Fibroblast of skin of back (primary cell): ENCODE results near the gene ZBTB18. TPM values are rescaled to one million over a fixed set of nuclear protein-coding genes. Genes with fewer than 3 reads are reported as not detected.

Experiments used
- DNase-seq: peaks from one replicate; pipeline ENCODE4 v3.0.0-alpha.2; 2013
- polyA plus RNA-seq, 2 experiments: library from polyadenylated mRNA; unstranded; fragments of 120-200 nt; gene quantifications; one replicate each; pipeline ENCODE4 v1.2.1, GENCODE V29; 2013; ENCODE audit not compliant: insufficient read length in 2 of 2

Gene ZBTB18
- 14.5 TPM for polyA plus RNA-seq (2013, experiment 1 of 2; ENCODE audit: insufficient read length)
- 17.1 TPM for polyA plus RNA-seq (2013, experiment 2 of 2; ENCODE audit: insufficient read length)

- DNase-seq: peak; percentile 67
Measured at GRCh38 chr1:244050835-244051444, at the start of gene ZBTB18. Gene ZBTB18 (plus strand): TSS chr1:244051283. CDS start chr1:244051432, 149 bp downstream.

DNA sequence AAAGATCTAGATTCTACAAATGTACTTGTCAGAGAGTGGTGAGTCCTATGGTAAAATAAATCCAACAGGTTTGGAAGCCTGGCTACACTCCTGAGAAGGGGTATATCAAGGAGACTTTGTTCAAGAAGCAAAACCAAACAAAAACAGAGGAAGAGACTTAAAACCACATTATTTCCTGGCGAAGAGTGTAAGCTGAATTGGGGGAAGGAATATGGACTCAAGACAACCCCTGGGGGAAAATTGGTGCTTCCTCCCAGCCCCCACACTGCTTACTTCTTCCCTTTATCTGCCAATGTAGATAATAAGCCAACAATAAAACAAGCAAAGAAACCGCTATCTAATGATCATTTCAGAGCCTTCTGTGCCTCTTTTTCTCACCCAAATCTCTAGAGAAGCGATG is 48.4 kb upstream of the ZBTB18 start:
- DNase-seq: no peak

- DNase-seq: no peak
Measured at GRCh38 chr1:244005455-244005854, 45.6 kb upstream of the ZBTB18 start.

DNA sequence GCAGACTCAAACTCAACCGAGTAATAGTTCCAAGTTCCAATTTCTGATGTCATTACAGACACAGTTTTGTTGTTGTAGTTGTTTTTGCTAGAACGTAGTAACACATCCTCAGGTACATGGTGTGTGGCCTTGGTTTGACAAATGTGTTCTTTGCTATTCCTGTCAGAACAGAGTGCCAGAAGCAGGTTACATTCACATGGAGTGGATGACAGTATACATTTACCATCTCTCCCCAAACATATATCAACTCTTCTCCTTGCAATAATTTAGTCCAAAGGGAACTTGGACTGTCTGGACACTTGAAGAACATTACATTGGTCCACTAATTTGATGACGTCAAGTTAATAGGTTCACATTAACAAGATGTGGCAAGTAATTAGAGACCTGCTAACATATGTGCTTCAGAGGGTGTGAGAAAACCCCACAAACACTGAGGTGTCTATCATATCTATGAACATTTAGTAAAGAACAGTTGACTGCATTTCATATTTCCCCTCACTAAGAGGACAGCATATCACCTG is 44.6 kb upstream of the ZBTB18 start:
- DNase-seq: no peak

- no peak for DNase-seq
Measured at GRCh38 chr1:244006961-244007360, 44.1 kb upstream of the ZBTB18 start.

GRCh38 chr1:244010191-244010590 is 40.9 kb upstream of the ZBTB18 start:
- DNase-seq: no peak

DNA sequence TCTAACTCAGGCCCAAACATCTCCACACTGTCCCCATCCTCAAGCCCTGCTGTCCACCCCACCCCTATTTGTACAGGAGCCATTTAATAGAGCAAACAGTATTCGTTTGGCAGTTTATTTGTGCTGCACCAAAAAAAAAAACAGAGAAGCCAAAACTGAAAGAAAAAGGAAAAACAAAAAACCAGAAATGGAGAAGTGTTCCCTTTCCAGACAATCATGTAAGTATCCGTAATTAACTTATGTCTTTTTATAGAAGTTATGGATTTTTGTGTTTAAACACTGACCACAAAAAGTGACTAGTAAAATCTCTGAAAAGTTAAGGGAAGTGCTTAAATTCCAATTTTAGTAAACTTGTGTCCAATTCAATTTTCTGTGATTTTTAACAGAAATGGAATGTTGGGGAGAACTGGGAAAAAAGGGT is 40.4 kb upstream of the ZBTB18 start:
- no peak for DNase-seq

- no peak for DNase-seq
Measured at GRCh38 chr1:244011271-244011670, 39.8 kb upstream of the ZBTB18 start.

GRCh38 chr1:244011786-244012185 is 39.3 kb upstream of the ZBTB18 start:
- no peak for DNase-seq

DNA sequence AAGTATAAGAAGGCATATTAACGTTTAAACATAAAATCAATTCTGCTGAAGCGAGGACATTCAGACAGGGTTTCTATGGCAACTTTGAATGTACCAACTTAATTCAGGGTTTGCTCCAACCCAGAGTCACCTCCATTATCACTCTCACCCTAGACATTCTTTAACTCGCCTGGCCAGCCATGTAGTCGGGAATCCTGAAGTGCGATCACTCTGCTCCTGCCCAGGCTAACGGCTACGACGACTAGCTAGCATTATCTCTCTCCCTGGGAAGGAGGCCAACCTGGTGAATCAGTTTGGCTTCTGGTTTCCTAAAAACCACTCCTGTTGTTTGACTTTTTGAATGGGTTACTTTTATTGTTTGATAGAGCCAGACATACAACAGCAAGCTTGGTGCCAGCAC is 38.9 kb upstream of the ZBTB18 start:
- DNase-seq: peak; percentile 26

DNA sequence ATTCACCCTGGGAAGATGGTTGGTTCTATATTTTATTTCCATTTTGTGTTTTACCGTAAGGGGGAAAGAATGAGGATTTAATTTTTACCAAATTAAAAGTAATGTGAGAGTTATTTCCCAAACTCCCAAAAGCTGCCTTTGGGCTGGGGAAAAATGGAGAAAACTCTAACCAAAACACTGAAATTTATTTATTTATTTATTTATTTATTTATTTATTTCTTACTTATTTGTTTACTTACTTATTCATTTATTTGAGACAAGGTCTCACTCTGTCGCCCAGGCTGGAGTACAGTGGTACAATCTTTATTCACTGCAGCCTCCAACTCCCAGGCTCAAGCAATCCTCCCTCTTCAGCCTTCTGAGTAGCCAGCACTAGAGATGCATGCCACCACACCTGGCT is 38.0 kb upstream of the ZBTB18 start:
- DNase-seq: no peak

DNA sequence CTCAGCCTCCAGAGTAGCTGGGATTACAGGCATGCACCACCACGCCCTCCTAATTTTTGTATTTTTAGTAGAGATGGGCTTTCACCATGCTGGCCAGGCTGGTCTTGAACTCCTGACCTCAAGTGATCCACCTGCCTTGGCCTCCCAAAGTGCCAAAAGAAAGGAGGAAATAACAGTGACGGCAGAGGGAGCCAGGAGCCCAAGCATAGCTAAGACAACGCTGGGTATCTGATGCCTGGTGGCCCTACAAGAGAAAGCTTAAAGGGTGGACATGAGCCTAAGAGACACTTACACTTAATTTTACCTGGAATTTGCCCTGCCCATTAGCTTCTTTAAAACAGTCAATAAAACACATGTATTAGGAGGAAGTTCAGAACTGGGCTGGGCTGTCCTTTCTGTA is 36.2 kb upstream of the ZBTB18 start:
- DNase-seq: peak; percentile 23

- peak; percentile 30 for DNase-seq
Measured at GRCh38 chr1:244019982-244020485, 31.0 kb upstream of the ZBTB18 start.

DNA sequence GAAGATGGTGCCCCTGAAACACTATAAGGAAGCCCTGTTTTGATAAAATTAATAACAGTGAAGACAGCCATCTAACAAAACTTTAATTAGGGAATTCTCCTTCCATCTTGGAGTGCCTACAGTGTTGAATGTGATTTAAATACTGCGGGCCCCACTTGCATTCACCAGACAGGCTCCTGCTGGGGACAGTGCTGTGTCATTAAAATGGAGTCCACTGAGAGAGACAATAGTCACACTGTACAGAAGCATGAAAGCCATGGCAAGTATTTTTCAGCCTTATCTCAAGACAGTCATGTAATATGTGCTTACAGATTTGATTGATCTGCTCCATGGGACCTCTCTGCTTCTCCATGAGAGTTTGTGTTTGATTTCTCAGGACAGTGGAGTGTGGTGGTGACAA is 29.7 kb upstream of the ZBTB18 start:
- DNase-seq: no peak

DNA sequence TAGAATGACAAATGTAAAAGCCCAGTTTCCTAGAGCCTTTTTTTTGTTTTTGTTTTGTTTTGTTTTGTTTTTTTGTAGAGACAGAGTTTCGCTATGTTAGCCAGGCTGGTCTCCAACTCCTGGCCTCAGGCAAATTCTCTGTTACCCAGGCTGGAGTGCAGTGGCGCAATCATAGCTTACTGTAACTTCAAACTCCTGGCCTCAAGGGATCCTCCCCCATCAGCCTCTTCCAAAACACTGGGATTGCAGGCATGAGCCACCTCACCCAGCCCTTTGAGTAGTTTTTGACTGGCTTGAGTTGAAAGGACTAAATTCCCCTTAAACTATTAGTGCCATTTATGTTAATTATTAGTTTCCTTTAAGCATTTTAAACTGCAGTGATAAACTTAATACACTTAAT is 28.8 kb upstream of the ZBTB18 start:
- DNase-seq: no peak

DNA sequence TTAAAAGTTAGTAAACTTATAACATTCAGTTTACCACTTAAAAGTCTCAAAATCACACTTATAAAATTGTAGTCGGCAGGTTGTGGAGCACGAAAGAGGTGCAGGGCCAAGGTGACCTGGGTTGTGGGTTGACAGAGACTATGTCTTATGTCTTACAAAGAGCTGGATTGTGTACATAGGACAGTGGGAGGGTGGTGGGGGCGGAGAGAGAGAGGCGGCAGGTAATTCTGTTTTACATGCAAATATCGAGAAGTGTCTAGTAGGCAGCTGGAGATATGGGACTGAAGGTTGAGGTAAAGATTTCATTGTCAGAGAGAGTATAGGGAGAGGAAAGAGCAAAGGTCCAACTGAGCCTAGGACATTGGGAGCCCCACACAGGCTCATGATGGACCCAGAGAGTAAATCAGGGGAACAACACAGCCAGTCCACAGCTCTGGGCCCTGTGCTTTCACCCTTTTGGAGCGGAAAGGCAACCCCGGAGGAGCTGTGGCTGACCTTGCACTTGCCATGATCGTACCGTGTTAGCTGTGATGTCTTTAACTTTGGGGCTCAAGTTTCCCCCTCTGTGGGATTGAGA is 28.1 kb upstream of the ZBTB18 start:
- no peak for DNase-seq

DNA sequence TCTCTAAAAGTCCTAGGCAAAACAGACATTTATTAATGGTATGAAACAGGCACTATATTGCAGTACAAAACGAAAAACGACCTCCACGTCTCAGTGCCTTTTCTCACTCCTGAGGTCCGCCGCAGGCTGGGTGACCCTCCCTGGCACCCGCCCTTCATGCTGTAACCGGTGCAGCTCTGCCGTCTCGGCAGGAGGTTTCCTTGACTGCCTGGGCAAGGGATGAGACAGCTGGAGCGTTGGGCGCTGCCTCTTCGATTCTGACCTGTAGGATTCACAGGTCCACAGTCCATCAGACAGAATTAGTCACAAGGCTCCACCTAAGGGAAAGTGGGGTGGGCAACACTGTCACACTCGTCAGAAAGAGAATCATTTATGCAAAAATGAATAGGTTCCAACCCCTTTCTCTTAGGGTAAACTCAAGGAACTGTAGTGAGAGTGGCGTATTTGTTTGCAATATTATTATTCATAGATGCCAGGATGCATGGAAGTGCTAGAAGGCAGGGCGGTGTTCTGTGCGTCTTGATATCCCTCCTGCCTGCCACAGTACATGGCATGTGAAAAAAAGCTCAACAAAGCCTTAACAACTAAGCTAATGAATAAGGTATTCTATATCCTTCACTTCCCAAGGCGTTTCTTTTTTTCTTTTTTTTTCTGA is 23.5 kb upstream of the ZBTB18 start:
- no peak for DNase-seq

DNA sequence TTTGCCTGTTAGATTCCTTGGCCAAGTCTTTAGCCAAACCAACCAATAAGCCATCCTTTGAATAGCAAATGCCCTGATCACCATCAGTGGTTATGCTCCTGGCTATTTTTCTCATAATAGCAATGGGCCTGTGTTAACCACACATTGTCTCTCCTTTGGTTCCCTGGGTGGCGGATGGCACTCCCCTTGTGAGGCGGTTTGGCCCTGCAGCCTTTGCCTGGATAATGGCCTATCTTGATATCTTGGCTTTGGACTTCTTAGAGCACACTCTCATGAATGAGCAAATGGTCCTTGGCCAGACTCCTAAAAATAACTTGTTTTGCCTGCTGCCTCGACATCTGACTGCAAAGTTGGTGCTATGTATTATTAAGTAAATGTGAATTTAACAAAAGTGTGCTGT is 22.4 kb upstream of the ZBTB18 start:
- DNase-seq: no peak

GRCh38 chr1:244029124-244029523 is 22.0 kb upstream of the ZBTB18 start:
- peak; percentile 18 for DNase-seq

GRCh38 chr1:244030481-244031040 is 20.5 kb upstream of the ZBTB18 start:
- peak; percentile 16 for DNase-seq

- DNase-seq: no peak
Measured at GRCh38 chr1:244035358-244035757, 15.7 kb upstream of the ZBTB18 start.

GRCh38 chr1:244037252-244037651 is 13.8 kb upstream of the ZBTB18 start:
- no peak for DNase-seq

GRCh38 chr1:244041466-244042120 is 9.5 kb upstream of the ZBTB18 start:
- no peak for DNase-seq
